ENCODE data around the gene STX10. TPM values are rescaled to one million over a fixed set of nuclear protein-coding genes. Genes with fewer than 3 reads are reported as not detected.

Gene STX10
- polyA plus RNA-seq, 2 of the 4 experiments (the other 2 are of a cell fraction): 41.5 to 61.2 TPM

DNA sequence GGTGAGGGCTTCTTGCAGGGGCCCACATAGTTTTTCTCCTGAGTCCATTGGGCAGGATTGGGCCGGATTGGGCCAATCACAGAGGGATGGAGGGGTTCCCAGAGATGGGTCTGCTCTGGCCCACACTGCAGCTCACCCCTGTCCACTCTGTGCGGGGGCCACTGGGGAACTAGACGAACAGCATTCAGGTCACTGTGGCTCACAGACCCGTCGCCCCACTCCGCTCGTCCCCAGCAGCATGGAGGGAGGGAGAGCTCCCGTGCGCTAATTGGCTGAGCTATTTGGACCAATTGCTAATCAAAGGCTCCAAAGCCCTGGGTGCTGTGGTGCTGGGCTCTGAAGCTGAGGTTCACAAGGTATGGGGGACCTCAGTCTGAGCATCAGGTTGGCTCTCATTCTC, 20.8 kb downstream of the STX10 start:
- TF ChIP-seq RFX5 (IDR thresholded peaks at IDR 0.05) (no peak), HOXA7 (CRISPR knock-in tag; IDR thresholded peaks at IDR 0.05) (no peak), NR3C1 (IDR thresholded peaks at IDR 0.05) (no peak), EP300 (IDR thresholded peaks at IDR 0.05) (no peak), SMC3 (IDR thresholded peaks at IDR 0.05) (no peak), MYC (IDR thresholded peaks at IDR 0.05; ENCODE audit: borderline replicate concordance, low read length) (no peak), EHF (CRISPR knock-in tag; IDR thresholded peaks at IDR 0.05) (no peak), POLR2AphosphoS2 (conservative IDR thresholded peaks at IDR 0.05; ENCODE audit: low read length) (no peak)
- TF ChIP-seq, protein P1, sequence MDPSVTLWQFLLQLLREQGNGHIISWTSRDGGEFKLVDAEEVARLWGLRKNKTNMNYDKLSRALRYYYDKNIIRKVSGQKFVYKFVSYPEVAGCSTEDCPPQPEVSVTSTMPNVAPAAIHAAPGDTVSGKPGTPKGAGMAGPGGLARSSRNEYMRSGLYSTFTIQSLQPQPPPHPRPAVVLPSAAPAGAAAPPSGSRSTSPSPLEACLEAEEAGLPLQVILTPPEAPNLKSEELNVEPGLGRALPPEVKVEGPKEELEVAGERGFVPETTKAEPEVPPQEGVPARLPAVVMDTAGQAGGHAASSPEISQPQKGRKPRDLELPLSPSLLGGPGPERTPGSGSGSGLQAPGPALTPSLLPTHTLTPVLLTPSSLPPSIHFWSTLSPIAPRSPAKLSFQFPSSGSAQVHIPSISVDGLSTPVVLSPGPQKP (IDR thresholded peaks at IDR 0.05; ENCODE audit: low read depth, low read length): no peak
- TF ChIP-seq, protein P2, sequence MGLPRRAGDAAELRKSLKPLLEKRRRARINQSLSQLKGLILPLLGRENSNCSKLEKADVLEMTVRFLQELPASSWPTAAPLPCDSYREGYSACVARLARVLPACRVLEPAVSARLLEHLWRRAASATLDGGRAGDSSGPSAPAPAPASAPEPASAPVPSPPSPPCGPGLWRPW (IDR thresholded peaks at IDR 0.05): no peak
- ChIA-PET CTCF (interaction anchor here (0.5 to 1.4 kb wide), 3 partner anchors 84 to 152 kb away, joined by 3 read pairs; no protein-coding TSS in a partner anchor), POLR2A (no interaction called here)
- 94% methylated on average over 9 of the region's 9 CpGs for WGBS (ENCODE audit: missing lambda C conversion rate)
- ATAC-seq (no peak), DNase-seq (ENCODE audit: low read depth in 1 of 2, low spot score in 1 of 2) (no peak), FAIRE-seq (no peak)
- Histone ChIP-seq H3K4me3 (no peak overlapping the region), H3K27ac (no peak overlapping the region), H3K4me1 (peaks cover 2% of the 10 kb centered on the region; the same call in 1 of the 3 replicates), H3K4me2 (no peak overlapping the region), H3K9me3 (no peaks in the 10 kb centered on the region)

DNA sequence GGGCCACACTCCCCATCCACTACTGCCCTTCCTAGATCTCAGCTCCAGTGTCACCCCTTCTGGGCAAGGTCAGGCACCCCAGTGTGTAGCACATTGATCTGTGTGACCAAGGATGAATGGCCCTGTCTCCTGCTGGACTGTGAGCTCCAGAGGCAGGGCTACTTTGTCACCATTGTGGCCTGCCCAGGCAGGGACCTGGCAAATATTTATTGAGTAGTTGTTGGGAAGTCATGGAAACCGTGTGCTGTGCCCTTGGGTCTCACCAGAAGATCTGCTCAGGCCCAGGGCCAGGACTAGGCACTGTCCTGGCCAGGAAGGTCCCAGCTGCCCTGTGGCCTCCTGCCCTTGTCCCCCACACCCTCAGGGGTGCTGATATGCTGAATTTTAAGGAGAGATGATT, 21.6 kb downstream of the STX10 start:
- ATAC-seq (peak in 1 of 2 experiments; percentile 47; a peak in 3 of 6 replicates), DNase-seq (ENCODE audit: low read depth in 1 of 2, low spot score in 1 of 2) (no peak), FAIRE-seq (no peak)
- TF ChIP-seq, protein P1 (IDR thresholded peaks at IDR 0.05; ENCODE audit: low read depth, low read length): no peak
- TF ChIP-seq HOXB13 (CRISPR knock-in tag; IDR thresholded peaks at IDR 0.05; ENCODE audit: low read depth) (no peak), SMC3 (IDR thresholded peaks at IDR 0.05) (no peak)
- TF ChIP-seq, protein P3, sequence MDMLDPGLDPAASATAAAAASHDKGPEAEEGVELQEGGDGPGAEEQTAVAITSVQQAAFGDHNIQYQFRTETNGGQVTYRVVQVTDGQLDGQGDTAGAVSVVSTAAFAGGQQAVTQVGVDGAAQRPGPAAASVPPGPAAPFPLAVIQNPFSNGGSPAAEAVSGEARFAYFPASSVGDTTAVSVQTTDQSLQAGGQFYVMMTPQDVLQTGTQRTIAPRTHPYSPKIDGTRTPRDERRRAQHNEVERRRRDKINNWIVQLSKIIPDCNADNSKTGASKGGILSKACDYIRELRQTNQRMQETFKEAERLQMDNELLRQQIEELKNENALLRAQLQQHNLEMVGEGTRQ (IDR thresholded peaks at IDR 0.05): no peak
- H3K4me3 ChIP-seq: no peak overlapping the region
- no CpG with 5 or more reads among the region's 1 CpG for WGBS (ENCODE audit: missing lambda C conversion rate)
- H3K4me2 ChIP-seq: no peak overlapping the region
- POLR2A ChIA-PET: no interaction called here
- CTCF ChIA-PET: interaction anchor here (0.6 to 1.6 kb wide), 6 partner anchors 8 to 246 kb away, joined by 3 to 6 read pairs (median 4); no protein-coding TSS in a partner anchor
- H3K27ac ChIP-seq: 0 out of 6 replicates have a peak overlapping the region, but pooled peaks of 1 of the 2 experiments have one; percentile 35
- H3K4me1 ChIP-seq: no peaks in the 10 kb centered on the region
- H3K9me3 ChIP-seq: no peaks in the 10 kb centered on the region

DNA sequence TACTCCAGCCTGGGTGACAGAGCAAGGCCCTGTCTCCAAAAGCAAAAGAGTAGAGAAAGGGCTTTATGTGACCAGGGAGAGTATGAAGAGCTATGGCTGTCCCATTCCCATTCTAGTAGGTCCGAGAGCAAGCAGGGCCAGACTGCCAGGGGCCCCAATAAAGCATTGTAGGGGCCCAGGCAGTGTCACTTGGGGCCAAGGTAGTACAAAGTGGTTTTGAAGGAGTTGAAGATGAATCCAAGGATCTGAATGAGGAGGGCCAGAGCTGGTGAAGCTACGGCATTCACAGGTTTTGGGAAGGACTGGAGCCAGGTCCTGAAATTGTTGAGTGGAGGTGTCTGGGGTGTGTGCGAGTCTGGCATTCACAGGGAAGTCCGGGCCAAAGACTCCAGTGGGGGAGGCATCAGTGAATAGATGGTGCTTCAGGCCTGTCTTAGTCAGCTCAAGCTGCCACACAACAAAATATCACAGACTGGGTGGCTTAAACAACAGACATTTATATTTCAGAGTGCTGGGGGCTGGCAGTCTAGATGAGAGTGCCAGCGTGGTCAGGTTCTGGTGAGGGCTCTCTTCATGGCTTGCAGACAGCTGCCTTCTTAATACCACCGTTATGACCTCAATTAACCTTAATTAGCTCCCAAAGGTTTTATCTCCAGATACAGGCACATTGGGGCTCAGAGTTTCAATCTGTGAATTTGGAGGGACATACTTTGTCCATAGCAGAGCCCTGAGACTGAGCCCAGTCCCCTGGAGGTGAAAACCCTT, 22.2 kb downstream of the STX10 start:
- 0 out of 6 replicates have a peak overlapping the region, but pooled peaks of 1 of the 2 experiments have one; percentile 35 for H3K27ac ChIP-seq
- no peak overlapping the region for H3K4me3 ChIP-seq
- no peak for DNase-seq (ENCODE audit: low read depth in 1 of 2, low spot score in 1 of 2)
- ChIA-PET POLR2A (interaction anchor here (0.7 kb wide), 1 partner anchor 88 kb away, joined by 4 read pairs; no protein-coding TSS in a partner anchor), CTCF (interaction anchor here (0.6 to 1.6 kb wide), 5 partner anchors 9 to 245 kb away, joined by 3 to 6 read pairs (median 4); no protein-coding TSS in a partner anchor)
- no peak for ATAC-seq
- no peak for FAIRE-seq
- H3K4me1 ChIP-seq: no peaks in the 10 kb centered on the region
- no peaks in the 10 kb centered on the region for H3K9me3 ChIP-seq
- no peak overlapping the region for H3K4me2 ChIP-seq
- 87% methylated on average over 5 of the region's 6 CpGs for WGBS (ENCODE audit: missing lambda C conversion rate)
- no peak for TF ChIP-seq ZNF302 (CRISPR knock-in tag; IDR thresholded peaks at IDR 0.05)
- no peak for TF ChIP-seq KDM5A (IDR thresholded peaks at IDR 0.05)
- no peak for TF ChIP-seq HEYL (CRISPR knock-in tag; IDR thresholded peaks at IDR 0.05)
- no peak for TF ChIP-seq RFX5 (IDR thresholded peaks at IDR 0.05)
- no peak for TF ChIP-seq TP53 (CRISPR knock-in tag; IDR thresholded peaks at IDR 0.05)
- TF ChIP-seq ZC3H11A (IDR thresholded peaks at IDR 0.05): no peak
- TF ChIP-seq, protein P4, sequence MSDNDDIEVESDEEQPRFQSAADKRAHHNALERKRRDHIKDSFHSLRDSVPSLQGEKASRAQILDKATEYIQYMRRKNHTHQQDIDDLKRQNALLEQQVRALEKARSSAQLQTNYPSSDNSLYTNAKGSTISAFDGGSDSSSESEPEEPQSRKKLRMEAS (IDR thresholded peaks at IDR 0.05): no peak
- no peak for TF ChIP-seq GATA3 (IDR thresholded peaks at IDR 0.05; ENCODE audit: borderline replicate concordance)
- TF ChIP-seq CHD2 (IDR thresholded peaks at IDR 0.05; ENCODE audit: low read length, partially characterized antibody): no peak
- no peak for TF ChIP-seq JUN (IDR thresholded peaks at IDR 0.05)
- TF ChIP-seq, protein P5, sequence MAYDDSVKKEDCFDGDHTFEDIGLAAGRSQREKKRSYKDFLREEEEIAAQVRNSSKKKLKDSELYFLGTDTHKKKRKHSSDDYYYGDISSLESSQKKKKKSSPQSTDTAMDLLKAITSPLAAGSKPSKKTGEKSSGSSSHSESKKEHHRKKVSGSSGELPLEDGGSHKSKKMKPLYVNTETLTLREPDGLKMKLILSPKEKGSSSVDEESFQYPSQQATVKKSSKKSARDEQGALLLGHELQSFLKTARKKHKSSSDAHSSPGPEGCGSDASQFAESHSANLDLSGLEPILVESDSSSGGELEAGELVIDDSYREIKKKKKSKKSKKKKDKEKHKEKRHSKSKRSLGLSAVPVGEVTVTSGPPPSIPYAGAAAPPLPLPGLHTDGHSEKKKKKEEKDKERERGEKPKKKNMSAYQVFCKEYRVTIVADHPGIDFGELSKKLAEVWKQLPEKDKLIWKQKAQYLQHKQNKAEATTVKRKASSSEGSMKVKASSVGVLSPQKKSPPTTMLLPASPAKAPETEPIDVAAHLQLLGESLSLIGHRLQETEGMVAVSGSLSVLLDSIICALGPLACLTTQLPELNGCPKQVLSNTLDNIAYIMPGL (CRISPR knock-in tag; IDR thresholded peaks at IDR 0.05; ENCODE audit: borderline replicate concordance): no peak
- TF ChIP-seq ZFP36 (IDR thresholded peaks at IDR 0.05; ENCODE audit: borderline replicate concordance, partially characterized antibody): no peak
- no peak for TF ChIP-seq EHF (CRISPR knock-in tag; IDR thresholded peaks at IDR 0.05)
- TF ChIP-seq, protein P6, sequence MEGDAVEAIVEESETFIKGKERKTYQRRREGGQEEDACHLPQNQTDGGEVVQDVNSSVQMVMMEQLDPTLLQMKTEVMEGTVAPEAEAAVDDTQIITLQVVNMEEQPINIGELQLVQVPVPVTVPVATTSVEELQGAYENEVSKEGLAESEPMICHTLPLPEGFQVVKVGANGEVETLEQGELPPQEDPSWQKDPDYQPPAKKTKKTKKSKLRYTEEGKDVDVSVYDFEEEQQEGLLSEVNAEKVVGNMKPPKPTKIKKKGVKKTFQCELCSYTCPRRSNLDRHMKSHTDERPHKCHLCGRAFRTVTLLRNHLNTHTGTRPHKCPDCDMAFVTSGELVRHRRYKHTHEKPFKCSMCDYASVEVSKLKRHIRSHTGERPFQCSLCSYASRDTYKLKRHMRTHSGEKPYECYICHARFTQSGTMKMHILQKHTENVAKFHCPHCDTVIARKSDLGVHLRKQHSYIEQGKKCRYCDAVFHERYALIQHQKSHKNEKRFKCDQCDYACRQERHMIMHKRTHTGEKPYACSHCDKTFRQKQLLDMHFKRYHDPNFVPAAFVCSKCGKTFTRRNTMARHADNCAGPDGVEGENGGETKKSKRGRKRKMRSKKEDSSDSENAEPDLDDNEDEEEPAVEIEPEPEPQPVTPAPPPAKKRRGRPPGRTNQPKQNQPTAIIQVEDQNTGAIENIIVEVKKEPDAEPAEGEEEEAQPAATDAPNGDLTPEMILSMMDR (IDR thresholded peaks at IDR 0.05): no peak
- TF ChIP-seq SREBF2 (IDR thresholded peaks at IDR 0.05): no peak
- TF ChIP-seq NFE2L2 (conservative IDR thresholded peaks at IDR 0.05; ENCODE audit: low read length): no peak
